ENCODE data around the gene CBX3. TPM values are rescaled to one million over a fixed set of nuclear protein-coding genes. Genes with fewer than 3 reads are reported as not detected.
"Not testable (repeated sequence)": the region's sequence is repeated elsewhere in the genome, so short reads cannot be mapped to it uniquely, and the experiment has no call there.

The CBX3 gene
- total RNA-seq (2014; rRNA removed; shearing (Covaris generic)) (252 and 259 TPM in 2 replicates), total RNA-seq (2022) (350 and 364 TPM in 2 replicates), Bru-seq, nascent RNA (percentile 99 among the genes with signal in this experiment), BruChase-seq, experiment 1, labeled RNA remaining after a 6-hour chase (percentile 99 among the genes with signal in this experiment), BruChase-seq, experiment 2, labeled RNA remaining after a 2-hour chase (percentile 99 among the genes with signal in this experiment)
- long read RNA-seq, transcript CBX3-203 (6 exons, 1,717 nt): minor isoform, 23 of 885 reads
- long read RNA-seq, transcript CBX3-201 (6 exons, 2,128 nt): minor isoform, 40 of 885 reads
- long read RNA-seq, transcript CBX3-202 (6 exons, 1,857 nt): major isoform, 686 of 885 reads
- long read RNA-seq, partial matches to known transcripts: 99 of 885 reads
- long read RNA-seq, other reads (novel, unspliced or antisense): 35 of 885 reads

DNA sequence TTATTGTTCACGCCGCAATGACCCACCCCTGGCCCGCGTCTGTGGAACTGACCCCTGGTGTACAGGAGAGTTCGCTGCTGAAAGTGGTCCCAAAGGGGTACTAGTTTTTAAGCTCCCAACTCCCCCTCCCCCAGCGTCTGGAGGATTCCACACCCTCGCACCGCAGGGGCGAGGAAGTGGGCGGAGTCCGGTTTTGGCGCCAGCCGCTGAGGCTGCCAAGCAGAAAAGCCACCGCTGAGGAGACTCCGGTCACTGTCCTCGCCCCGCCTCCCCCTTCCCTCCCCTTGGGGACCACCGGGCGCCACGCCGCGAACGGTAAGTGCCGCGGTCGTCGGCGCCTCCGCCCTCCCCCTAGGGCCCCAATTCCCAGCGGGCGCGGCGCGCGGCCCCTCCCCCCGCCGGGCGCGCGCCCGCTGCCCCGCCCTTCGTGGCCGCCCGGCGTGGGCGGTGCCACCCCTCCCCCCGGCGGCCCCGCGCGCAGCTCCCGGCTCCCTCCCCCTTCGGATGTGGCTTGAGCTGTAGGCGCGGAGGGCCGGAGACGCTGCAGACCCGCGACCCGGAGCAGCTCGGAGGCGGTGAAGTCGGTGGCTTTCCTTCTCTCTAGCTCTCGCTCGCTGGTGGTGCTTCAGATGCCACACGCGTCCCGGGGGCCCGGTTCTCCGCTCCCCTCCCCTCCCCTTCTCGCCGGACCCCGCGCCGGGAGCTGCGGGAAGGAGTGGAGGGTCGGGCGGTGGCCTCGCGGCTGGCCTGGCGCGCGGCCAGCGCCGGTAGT is at the start of gene CBX3:
CBX3 (plus strand) TSS at position 499 of the 772 bp plus-strand sequence. CDS start 1,254 bp downstream, outside the sequence.
- peak within 1 kb of the TSS; percentile 100 for H3K27ac ChIP-seq (ENCODE audit: low read depth, low read length, poor library complexity, severe bottlenecking)
- peaks cover 42% of the 10 kb centered on the region for H3K4me1 ChIP-seq (ENCODE audit: insufficient read depth, low read length, poor library complexity, severe bottlenecking)
- H3K4me2 ChIP-seq (ENCODE audit: low read length): peak within 1 kb of the TSS; percentile 93
- DNase-seq (ENCODE audit: low spot score): peak; percentile 95
- TF ChIP-seq EZH2phosphoT487 (IDR thresholded peaks at IDR 0.05; ENCODE audit: borderline replicate concordance, low read depth, low read length): no peak
- TF ChIP-seq, protein P1, sequence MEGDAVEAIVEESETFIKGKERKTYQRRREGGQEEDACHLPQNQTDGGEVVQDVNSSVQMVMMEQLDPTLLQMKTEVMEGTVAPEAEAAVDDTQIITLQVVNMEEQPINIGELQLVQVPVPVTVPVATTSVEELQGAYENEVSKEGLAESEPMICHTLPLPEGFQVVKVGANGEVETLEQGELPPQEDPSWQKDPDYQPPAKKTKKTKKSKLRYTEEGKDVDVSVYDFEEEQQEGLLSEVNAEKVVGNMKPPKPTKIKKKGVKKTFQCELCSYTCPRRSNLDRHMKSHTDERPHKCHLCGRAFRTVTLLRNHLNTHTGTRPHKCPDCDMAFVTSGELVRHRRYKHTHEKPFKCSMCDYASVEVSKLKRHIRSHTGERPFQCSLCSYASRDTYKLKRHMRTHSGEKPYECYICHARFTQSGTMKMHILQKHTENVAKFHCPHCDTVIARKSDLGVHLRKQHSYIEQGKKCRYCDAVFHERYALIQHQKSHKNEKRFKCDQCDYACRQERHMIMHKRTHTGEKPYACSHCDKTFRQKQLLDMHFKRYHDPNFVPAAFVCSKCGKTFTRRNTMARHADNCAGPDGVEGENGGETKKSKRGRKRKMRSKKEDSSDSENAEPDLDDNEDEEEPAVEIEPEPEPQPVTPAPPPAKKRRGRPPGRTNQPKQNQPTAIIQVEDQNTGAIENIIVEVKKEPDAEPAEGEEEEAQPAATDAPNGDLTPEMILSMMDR (conservative IDR thresholded peaks at IDR 0.05; ENCODE audit: low read length): no peak
- CTCF ChIA-PET (ENCODE audit: unreplicated experiment): interaction anchor here (0.5 to 1.0 kb wide), 2 partner anchors 9 to 764 kb away, joined by 3 read pairs; no protein-coding TSS in a partner anchor
- peak within 1 kb of the TSS; percentile 68; the same call in 1 of the 2 replicates for H2AFZ ChIP-seq (ENCODE audit: low read length)
- peaks cover 90% of the 10 kb centered on the region for H3K79me2 ChIP-seq (ENCODE audit: insufficient read depth, low read depth, low read length)
- H3K36me3 ChIP-seq (ENCODE audit: insufficient read depth, low read length): peaks cover 87% of the 10 kb centered on the region
- POLR2A ChIA-PET: interaction anchor here (0.6 to 2.2 kb wide), 8 partner anchors 9 to 244 kb away, joined by 3 to 9 read pairs (median 4); partner anchors contain the start of gene NFE2L3
- no peaks in the 10 kb centered on the region for H3K9me2 ChIP-seq (ENCODE audit: insufficient read depth, low read length)
- intact Hi-C loops (cut with micrococcal nuclease; ENCODE audit: unreplicated experiment): loop anchor here (1.0 to 5.0 kb wide), 5 partner anchors 91 to 234 kb away; no protein-coding TSS in a partner anchor
- no TSS peak for BruUV-seq (replicated peaks)
- H4K20me1 ChIP-seq (ENCODE audit: insufficient read depth, low read length): peaks cover 74% of the 10 kb centered on the region
- peak within 1 kb of the TSS; percentile 99 for H3K4me3 ChIP-seq (ENCODE audit: low read depth, low read length, poor library complexity, severe bottlenecking)
- H3K9me3 ChIP-seq (ENCODE audit: low read length): no peaks in the 10 kb centered on the region

DNA sequence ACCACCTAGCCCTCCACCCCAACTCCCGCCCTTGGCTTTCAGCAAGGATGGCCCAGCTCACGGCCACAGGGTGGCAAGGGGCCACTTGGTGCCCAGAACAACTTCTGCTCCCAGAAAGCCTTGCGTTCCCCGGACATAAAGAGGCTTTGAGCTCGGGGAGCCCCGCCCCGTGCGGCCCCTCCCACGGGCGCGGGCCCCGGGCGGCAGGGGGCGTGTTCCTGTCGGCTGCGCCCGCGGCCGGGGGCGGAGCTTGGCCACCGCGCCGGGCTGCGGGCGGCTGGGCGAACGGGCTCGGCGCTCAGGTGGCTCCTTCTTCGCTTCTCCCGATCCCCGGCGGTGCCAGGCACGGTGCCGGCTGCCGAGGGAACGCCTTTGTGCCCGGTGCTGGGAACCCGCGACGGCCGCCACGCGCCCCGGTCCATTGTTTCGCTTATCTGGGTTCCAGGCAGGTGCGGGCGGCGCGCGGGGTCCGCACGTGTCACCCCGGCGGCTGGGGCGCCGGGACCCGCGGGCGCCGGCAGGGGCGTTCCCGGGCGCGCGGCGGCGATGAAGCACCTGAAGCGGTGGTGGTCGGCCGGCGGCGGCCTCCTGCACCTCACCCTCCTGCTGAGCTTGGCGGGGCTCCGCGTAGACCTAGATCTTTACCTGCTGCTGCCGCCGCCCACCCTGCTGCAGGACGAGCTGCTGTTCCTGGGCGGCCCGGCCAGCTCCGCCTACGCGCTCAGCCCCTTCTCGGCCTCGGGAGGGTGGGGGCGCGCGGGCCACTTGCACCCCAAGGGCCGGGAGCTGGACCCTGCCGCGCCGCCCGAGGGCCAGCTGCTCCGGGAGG is 49.4 kb upstream of the CBX3 start, which contains the start of gene NFE2L3:
NFE2L3 (plus strand) TSS at position 246 of the 829 bp plus-strand sequence; CDS start at position 547, 301 bp downstream.
- Histone ChIP-seq H3K9me3 (ENCODE audit: low read length) (no peaks in the 10 kb centered on the region), H3K79me2 (ENCODE audit: insufficient read depth, low read depth, low read length) (peaks cover 42% of the 10 kb centered on the region), H3K27ac (ENCODE audit: low read depth, low read length, poor library complexity, severe bottlenecking) (peak within 1 kb of the TSS; percentile 30), H4K20me1 (ENCODE audit: insufficient read depth, low read length) (no peaks in the 10 kb centered on the region; the same call in 1 of the 2 replicates), H3K9me2 (ENCODE audit: insufficient read depth, low read length) (no peaks in the 10 kb centered on the region), H3K4me3 (ENCODE audit: low read depth, low read length, poor library complexity, severe bottlenecking) (peak within 1 kb of the TSS; percentile 73), H2AFZ (ENCODE audit: low read length) (peak within 1 kb of the TSS; percentile 96), H3K4me1 (ENCODE audit: insufficient read depth, low read length, poor library complexity, severe bottlenecking) (peaks cover 44% of the 10 kb centered on the region), H3K4me2 (ENCODE audit: low read length) (peak within 1 kb of the TSS; percentile 89), H3K36me3 (ENCODE audit: insufficient read depth, low read length) (no peaks in the 10 kb centered on the region)
- ChIA-PET CTCF (ENCODE audit: unreplicated experiment) (interaction anchor here (0.7 to 1.6 kb wide), 2 partner anchors 46 to 263 kb away, joined by 3 to 4 read pairs; no protein-coding TSS in a partner anchor), POLR2A (interaction anchor here (0.5 to 1.7 kb wide), 13 partner anchors 9 to 194 kb away, joined by 3 to 7 read pairs (median 3); partner anchors contain the start of gene CBX3)
- no TSS peak for BruUV-seq (replicated peaks)
- DNase-seq (ENCODE audit: low spot score): peak; percentile 92
- intact Hi-C loops (cut with micrococcal nuclease; ENCODE audit: unreplicated experiment): loop anchor here (1.0 to 5.0 kb wide), 3 partner anchors 48 to 185 kb away; partner anchors contain the start of gene HNRNPA2B1
- no peak for TF ChIP-seq EZH2phosphoT487 (IDR thresholded peaks at IDR 0.05; ENCODE audit: borderline replicate concordance, low read depth, low read length)
- TF ChIP-seq, protein P1 (conservative IDR thresholded peaks at IDR 0.05; ENCODE audit: low read length): 0 out of 2 replicates have a peak, but pooled peaks have one; percentile 18

DNA sequence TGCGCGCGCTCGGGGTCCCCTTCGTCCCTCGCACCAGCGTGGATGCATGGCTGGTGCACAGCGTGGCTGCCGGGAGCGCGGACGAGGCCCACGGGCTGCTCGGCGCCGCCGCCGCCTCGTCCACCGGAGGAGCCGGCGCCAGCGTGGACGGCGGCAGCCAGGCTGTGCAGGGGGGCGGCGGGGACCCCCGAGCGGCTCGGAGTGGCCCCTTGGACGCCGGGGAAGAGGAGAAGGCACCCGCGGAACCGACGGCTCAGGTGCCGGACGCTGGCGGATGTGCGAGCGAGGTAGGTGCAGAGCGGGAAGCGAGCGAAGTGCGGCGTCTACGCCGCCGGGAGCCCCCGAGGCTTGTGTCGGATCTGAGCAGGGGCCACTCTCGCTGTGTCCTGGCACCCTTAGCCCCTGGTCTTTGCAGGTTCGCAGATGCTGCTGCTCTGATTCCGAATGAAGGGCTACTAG is 48.7 kb upstream of the CBX3 start:
- not testable (repeated sequence) for H4K20me1 ChIP-seq (ENCODE audit: insufficient read depth, low read length); BruUV-seq (replicated peaks); H3K9me3 ChIP-seq (ENCODE audit: low read length); H3K36me3 ChIP-seq (ENCODE audit: insufficient read depth, low read length); H3K9me2 ChIP-seq (ENCODE audit: insufficient read depth, low read length)
- peak overlapping the region; percentile 73 for H3K4me3 ChIP-seq (ENCODE audit: low read depth, low read length, poor library complexity, severe bottlenecking)
- peaks cover 50% of the 10 kb centered on the region for H3K4me1 ChIP-seq (ENCODE audit: insufficient read depth, low read length, poor library complexity, severe bottlenecking)
- peaks cover 48% of the 10 kb centered on the region for H3K79me2 ChIP-seq (ENCODE audit: insufficient read depth, low read depth, low read length)
- intact Hi-C loops (cut with micrococcal nuclease; ENCODE audit: unreplicated experiment): loop anchor here (1.0 to 5.0 kb wide), 3 partner anchors 47 to 186 kb away; partner anchors contain the start of gene HNRNPA2B1
- CTCF ChIA-PET (ENCODE audit: unreplicated experiment): interaction anchor here (0.7 kb wide), 1 partner anchor 263 kb away, joined by 3 read pairs; no protein-coding TSS in a partner anchor
- POLR2A ChIA-PET: interaction anchor here (1.3 to 1.7 kb wide), 3 partner anchors 14 to 52 kb away, joined by 3 to 7 read pairs (median 5); partner anchors contain the start of gene CBX3
- DNase-seq (ENCODE audit: low spot score): peak; percentile 56
- H3K4me2 ChIP-seq (ENCODE audit: low read length): peak overlapping the region; percentile 89
- peak overlapping the region; percentile 96; the same call in 1 of the 2 replicates for H2AFZ ChIP-seq (ENCODE audit: low read length)
- H3K27ac ChIP-seq (ENCODE audit: low read depth, low read length, poor library complexity, severe bottlenecking): peak overlapping the region; percentile 30
